Measurements from ENCODE around the gene A2ML1.
"Not testable (repeated sequence)": the region's sequence is repeated elsewhere in the genome, so short reads cannot be mapped to it uniquely, and the experiment has no call there.

A2ML1 gene

GRCh38 chr12:8902703-8903102, 80.3 kb downstream of the A2ML1 start:
- H3K27me3 ChIP-seq (ENCODE audit: control insufficient read depth in 1 of 2, insufficient read depth in 2 of 2, low read length in 2 of 2); H3K9ac ChIP-seq (ENCODE audit: low read depth in 1 of 2, low read length in 2 of 2); H3K4me3 ChIP-seq (ENCODE audit: low read depth in 1 of 2, low read length in 2 of 2); H3K36me3 ChIP-seq (ENCODE audit: control insufficient read depth in 1 of 2, insufficient read depth in 2 of 2, low read length in 2 of 2); H3K27ac ChIP-seq (ENCODE audit: low read depth, low read length); H3K9me3 ChIP-seq (ENCODE audit: control insufficient read depth in 1 of 2, low read length in 2 of 2); H3K4me1 ChIP-seq (ENCODE audit: control insufficient read depth in 1 of 2, insufficient read depth in 2 of 2, low read length in 2 of 2): not testable (repeated sequence)

DNA sequence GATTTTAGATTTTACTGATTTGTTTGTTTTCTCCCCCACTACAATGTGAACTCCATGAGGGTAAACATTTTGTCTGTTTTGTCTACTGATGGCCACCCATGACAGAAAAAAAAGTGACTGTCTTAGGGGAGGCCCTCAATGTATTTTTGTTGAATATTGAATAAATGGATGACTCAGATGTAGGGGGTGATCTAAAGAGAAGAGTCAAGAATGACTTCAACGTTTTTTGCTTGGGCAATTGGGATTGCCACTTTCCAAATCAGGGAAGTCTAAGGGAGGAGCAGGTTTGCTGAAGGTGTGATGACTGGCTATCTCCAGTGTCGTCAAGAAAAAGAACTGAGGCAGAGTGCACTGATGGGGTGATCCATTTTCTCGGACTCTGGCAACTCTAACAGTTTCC, 81.2 kb downstream of the A2ML1 start:
- no peak overlapping the region for H3K27ac ChIP-seq (ENCODE audit: low read depth, low read length)
- H3K4me1 ChIP-seq (ENCODE audit: control insufficient read depth in 1 of 2, insufficient read depth in 2 of 2, low read length in 2 of 2): no peaks in the 10 kb centered on the region
- H3K27me3 ChIP-seq (ENCODE audit: control insufficient read depth in 1 of 2, insufficient read depth in 2 of 2, low read length in 2 of 2): no peaks in the 10 kb centered on the region
- H3K4me3 ChIP-seq (ENCODE audit: low read depth in 1 of 2, low read length in 2 of 2): no peak overlapping the region
- no peaks in the 10 kb centered on the region for H3K36me3 ChIP-seq (ENCODE audit: control insufficient read depth in 1 of 2, insufficient read depth in 2 of 2, low read length in 2 of 2)
- H3K9me3 ChIP-seq (ENCODE audit: control insufficient read depth in 1 of 2, low read length in 2 of 2): no peaks in the 10 kb centered on the region
- no peak overlapping the region for H3K9ac ChIP-seq (ENCODE audit: low read depth in 1 of 2, low read length in 2 of 2)

- H3K36me3 ChIP-seq (ENCODE audit: control insufficient read depth in 1 of 2, insufficient read depth in 2 of 2, low read length in 2 of 2): no peaks in the 10 kb centered on the region
- H3K27me3 ChIP-seq (ENCODE audit: control insufficient read depth in 1 of 2, insufficient read depth in 2 of 2, low read length in 2 of 2): no peaks in the 10 kb centered on the region
- H3K4me3 ChIP-seq (ENCODE audit: low read depth in 1 of 2, low read length in 2 of 2): no peak overlapping the region
- no peaks in the 10 kb centered on the region for H3K9me3 ChIP-seq (ENCODE audit: control insufficient read depth in 1 of 2, low read length in 2 of 2)
- H3K4me1 ChIP-seq (ENCODE audit: control insufficient read depth in 1 of 2, insufficient read depth in 2 of 2, low read length in 2 of 2): no peaks in the 10 kb centered on the region
- no peak overlapping the region for H3K9ac ChIP-seq (ENCODE audit: low read depth in 1 of 2, low read length in 2 of 2)
- H3K27ac ChIP-seq (ENCODE audit: low read depth, low read length): no peak overlapping the region
Observed at GRCh38 chr12:8904665-8905064, 82.2 kb downstream of the A2ML1 start.

GRCh38 chr12:8905546-8905945, 83.1 kb downstream of the A2ML1 start:
- H3K9me3 ChIP-seq (ENCODE audit: control insufficient read depth in 1 of 2, low read length in 2 of 2): no peaks in the 10 kb centered on the region
- no peak overlapping the region for H3K9ac ChIP-seq (ENCODE audit: low read depth in 1 of 2, low read length in 2 of 2)
- no peaks in the 10 kb centered on the region for H3K27me3 ChIP-seq (ENCODE audit: control insufficient read depth in 1 of 2, insufficient read depth in 2 of 2, low read length in 2 of 2)
- H3K4me1 ChIP-seq (ENCODE audit: control insufficient read depth in 1 of 2, insufficient read depth in 2 of 2, low read length in 2 of 2): no peaks in the 10 kb centered on the region
- no peak overlapping the region for H3K4me3 ChIP-seq (ENCODE audit: low read depth in 1 of 2, low read length in 2 of 2)
- H3K27ac ChIP-seq (ENCODE audit: low read depth, low read length): no peak overlapping the region
- no peaks in the 10 kb centered on the region for H3K36me3 ChIP-seq (ENCODE audit: control insufficient read depth in 1 of 2, insufficient read depth in 2 of 2, low read length in 2 of 2)

DNA sequence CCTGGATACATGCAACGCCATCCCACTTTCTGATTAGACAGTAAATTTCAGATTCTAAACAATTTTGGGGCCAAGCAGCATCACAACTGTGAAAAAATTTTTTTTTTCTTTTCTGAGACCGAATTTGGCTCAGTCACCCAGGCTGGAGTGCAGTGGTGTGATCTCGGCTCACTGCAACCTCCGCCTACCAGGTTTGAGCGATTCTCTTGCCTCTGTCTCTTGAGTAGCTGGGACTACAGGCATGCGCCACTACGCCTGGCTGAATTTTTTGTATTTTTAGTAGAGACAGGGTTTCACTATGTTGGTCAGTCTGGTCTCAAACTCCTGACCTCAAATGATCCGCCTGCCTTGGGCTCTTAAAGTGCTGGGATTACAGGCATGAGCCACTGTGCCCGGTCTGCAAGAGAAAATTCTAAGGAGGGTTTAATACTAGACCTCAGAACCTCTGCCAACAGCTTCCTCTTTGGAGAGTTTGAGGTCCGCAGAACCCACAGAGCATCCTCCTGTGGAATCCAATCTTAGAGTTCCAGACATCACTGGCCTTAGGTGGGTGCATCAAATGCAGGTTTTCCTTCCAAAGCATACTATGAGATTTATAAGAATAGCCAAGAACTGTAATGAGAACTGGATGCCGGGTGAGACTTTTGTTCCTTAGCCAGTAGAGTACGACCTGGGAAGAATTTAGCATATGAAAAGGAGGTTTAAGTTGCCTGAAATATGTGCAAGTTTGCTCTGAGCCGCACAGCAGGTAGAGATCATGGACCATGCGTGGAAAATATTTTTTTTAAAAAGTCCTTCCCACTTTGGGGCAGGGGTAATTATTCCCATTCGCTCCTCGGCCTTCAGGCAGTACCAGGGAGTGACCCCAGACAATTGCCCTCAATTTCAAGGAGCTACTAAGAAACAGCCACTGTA, 84.1 kb downstream of the A2ML1 start:
- Histone ChIP-seq H3K9ac (ENCODE audit: low read depth in 1 of 2, low read length in 2 of 2) (no peak overlapping the region), H3K9me3 (ENCODE audit: control insufficient read depth in 1 of 2, low read length in 2 of 2) (no peaks in the 10 kb centered on the region), H3K36me3 (ENCODE audit: control insufficient read depth in 1 of 2, insufficient read depth in 2 of 2, low read length in 2 of 2) (no peaks in the 10 kb centered on the region), H3K27ac (ENCODE audit: low read depth, low read length) (no peak overlapping the region), H3K4me1 (ENCODE audit: control insufficient read depth in 1 of 2, insufficient read depth in 2 of 2, low read length in 2 of 2) (no peaks in the 10 kb centered on the region), H3K27me3 (ENCODE audit: control insufficient read depth in 1 of 2, insufficient read depth in 2 of 2, low read length in 2 of 2) (no peaks in the 10 kb centered on the region), H3K4me3 (ENCODE audit: low read depth in 1 of 2, low read length in 2 of 2) (no peak overlapping the region)

GRCh38 chr12:8907513-8907912, 85.1 kb downstream of the A2ML1 start:
- Histone ChIP-seq H3K27me3 (ENCODE audit: control insufficient read depth in 1 of 2, insufficient read depth in 2 of 2, low read length in 2 of 2) (no peaks in the 10 kb centered on the region), H3K4me1 (ENCODE audit: control insufficient read depth in 1 of 2, insufficient read depth in 2 of 2, low read length in 2 of 2) (no peaks in the 10 kb centered on the region), H3K9me3 (ENCODE audit: control insufficient read depth in 1 of 2, low read length in 2 of 2) (no peaks in the 10 kb centered on the region), H3K9ac (ENCODE audit: low read depth in 1 of 2, low read length in 2 of 2) (no peak overlapping the region), H3K4me3 (ENCODE audit: low read depth in 1 of 2, low read length in 2 of 2) (no peak overlapping the region), H3K36me3 (ENCODE audit: control insufficient read depth in 1 of 2, insufficient read depth in 2 of 2, low read length in 2 of 2) (no peaks in the 10 kb centered on the region), H3K27ac (ENCODE audit: low read depth, low read length) (no peak overlapping the region)

DNA sequence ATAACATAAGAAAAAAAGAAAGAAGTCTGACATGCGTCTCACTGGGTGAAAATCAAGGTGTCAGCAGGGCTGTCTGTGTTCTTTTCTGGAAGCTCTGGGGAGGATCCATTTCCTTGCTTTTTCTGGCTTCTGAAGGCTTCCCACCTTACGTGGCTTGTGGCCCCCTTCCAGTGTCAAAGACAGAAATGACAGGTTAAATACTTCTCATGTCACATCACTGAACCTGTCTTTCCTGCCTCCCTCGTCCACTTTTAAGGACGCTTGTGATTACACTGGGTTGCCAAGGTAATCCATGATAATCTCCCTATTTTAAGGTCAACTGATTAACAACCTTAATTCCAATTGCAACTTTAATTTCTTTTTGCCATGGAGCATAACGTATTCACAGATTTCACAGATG, 87.3 kb downstream of the A2ML1 start:
- no peak overlapping the region for H3K27ac ChIP-seq (ENCODE audit: low read depth, low read length)
- peaks cover 8 to 11% of the 10 kb centered on the region in 2 donors for H3K4me1 ChIP-seq (ENCODE audit: control insufficient read depth in 1 of 2, insufficient read depth in 2 of 2, low read length in 2 of 2)
- H3K9me3 ChIP-seq (ENCODE audit: control insufficient read depth in 1 of 2, low read length in 2 of 2): no peaks in the 10 kb centered on the region
- H3K27me3 ChIP-seq (ENCODE audit: control insufficient read depth in 1 of 2, insufficient read depth in 2 of 2, low read length in 2 of 2): no peaks in the 10 kb centered on the region
- H3K4me3 ChIP-seq (ENCODE audit: low read depth in 1 of 2, low read length in 2 of 2): no peak overlapping the region
- H3K9ac ChIP-seq (ENCODE audit: low read depth in 1 of 2, low read length in 2 of 2): no peak overlapping the region
- H3K36me3 ChIP-seq (ENCODE audit: control insufficient read depth in 1 of 2, insufficient read depth in 2 of 2, low read length in 2 of 2): no peaks in the 10 kb centered on the region

- Histone ChIP-seq H3K27me3 (ENCODE audit: control insufficient read depth in 1 of 2, insufficient read depth in 2 of 2, low read length in 2 of 2) (no peaks in the 10 kb centered on the region), H3K9me3 (ENCODE audit: control insufficient read depth in 1 of 2, low read length in 2 of 2) (no peaks in the 10 kb centered on the region), H3K4me1 (ENCODE audit: control insufficient read depth in 1 of 2, insufficient read depth in 2 of 2, low read length in 2 of 2) (peaks cover 16 to 17% of the 10 kb centered on the region in 2 donors), H3K27ac (ENCODE audit: low read depth, low read length) (no peak overlapping the region), H3K9ac (ENCODE audit: low read depth in 1 of 2, low read length in 2 of 2) (no peak overlapping the region), H3K36me3 (ENCODE audit: control insufficient read depth in 1 of 2, insufficient read depth in 2 of 2, low read length in 2 of 2) (no peaks in the 10 kb centered on the region), H3K4me3 (ENCODE audit: low read depth in 1 of 2, low read length in 2 of 2) (no peak overlapping the region)
Observed at GRCh38 chr12:8911606-8912268, 89.3 kb downstream of the A2ML1 start.

DNA sequence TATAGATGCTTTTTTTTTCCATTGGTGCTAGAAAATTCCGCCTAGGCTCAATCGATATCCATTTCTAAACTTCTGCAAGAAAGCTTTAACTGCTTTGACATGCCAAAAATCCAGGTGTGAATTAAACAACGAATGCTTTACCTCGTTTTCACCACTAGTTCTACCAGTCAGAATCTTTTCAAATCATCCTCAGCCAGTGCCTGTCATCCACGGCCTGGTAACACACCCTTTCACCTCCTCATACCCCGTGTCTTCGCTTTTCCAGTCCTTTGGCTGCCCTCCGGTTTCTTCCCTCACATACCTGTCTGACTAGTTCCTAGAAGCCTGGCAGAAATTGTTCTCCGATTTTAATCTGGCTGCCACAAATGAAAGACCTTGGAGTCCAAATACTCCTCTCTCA, 90.5 kb downstream of the A2ML1 start:
- no peak overlapping the region for H3K9ac ChIP-seq (ENCODE audit: low read depth in 1 of 2, low read length in 2 of 2)
- no peaks in the 10 kb centered on the region for H3K9me3 ChIP-seq (ENCODE audit: control insufficient read depth in 1 of 2, low read length in 2 of 2)
- H3K4me1 ChIP-seq (ENCODE audit: control insufficient read depth in 1 of 2, insufficient read depth in 2 of 2, low read length in 2 of 2): peaks cover 16 to 17% of the 10 kb centered on the region in 2 donors
- no peaks in the 10 kb centered on the region for H3K27me3 ChIP-seq (ENCODE audit: control insufficient read depth in 1 of 2, insufficient read depth in 2 of 2, low read length in 2 of 2)
- no peaks in the 10 kb centered on the region for H3K36me3 ChIP-seq (ENCODE audit: control insufficient read depth in 1 of 2, insufficient read depth in 2 of 2, low read length in 2 of 2)
- no peak overlapping the region for H3K27ac ChIP-seq (ENCODE audit: low read depth, low read length)
- H3K4me3 ChIP-seq (ENCODE audit: low read depth in 1 of 2, low read length in 2 of 2): no peak overlapping the region

GRCh38 chr12:8913702-8914032, 91.2 kb downstream of the A2ML1 start:
- Histone ChIP-seq H3K4me3 (ENCODE audit: low read depth in 1 of 2, low read length in 2 of 2) (peak overlapping the region; percentile 81 to 91), H3K4me1 (ENCODE audit: control insufficient read depth in 1 of 2, insufficient read depth in 2 of 2, low read length in 2 of 2) (peaks cover 16 to 17% of the 10 kb centered on the region in 2 donors), H3K9me3 (ENCODE audit: control insufficient read depth in 1 of 2, low read length in 2 of 2) (no peaks in the 10 kb centered on the region), H3K27ac (ENCODE audit: low read depth, low read length) (peak overlapping the region; percentile 77), H3K9ac (ENCODE audit: low read depth in 1 of 2, low read length in 2 of 2) (peak overlapping the region; percentile 58 to 68), H3K27me3 (ENCODE audit: control insufficient read depth in 1 of 2, insufficient read depth in 2 of 2, low read length in 2 of 2) (no peaks in the 10 kb centered on the region), H3K36me3 (ENCODE audit: control insufficient read depth in 1 of 2, insufficient read depth in 2 of 2, low read length in 2 of 2) (no peaks in the 10 kb centered on the region)
